Measurements from ENCODE around the gene CMSS1.

CMSS1 gene

GRCh38 chr3:99834211-99834957, 16.7 kb downstream of the CMSS1 start:
- Histone ChIP-seq H3K27me3 (ENCODE audit: insufficient read depth, poor library complexity, severe bottlenecking) (no peaks in the 10 kb centered on the region), H3K4me3 (replicated peaks; ENCODE audit: insufficient read depth, low read length) (no peak overlapping the region), H3K27ac (replicated peaks) (no peak overlapping the region)
- DNase-seq (ENCODE audit: low read depth in 1 of 2, low spot score in 1 of 2): no peak
- TF ChIP-seq POLR2AphosphoS5 (IDR thresholded peaks at IDR 0.05; ENCODE audit: low read depth) (no peak), SPI1 (IDR thresholded peaks at IDR 0.05; ENCODE audit: borderline replicate concordance, low read depth) (no peak), GABPA (IDR thresholded peaks at IDR 0.05; ENCODE audit: low read depth) (no peak), REST (IDR thresholded peaks at IDR 0.05; ENCODE audit: insufficient replicate concordance, low read depth) (no peak)

GRCh38 chr3:99836681-99837080, 19.0 kb downstream of the CMSS1 start:
- Histone ChIP-seq H3K4me3 (replicated peaks; ENCODE audit: insufficient read depth, low read length) (no peak overlapping the region), H3K27me3 (ENCODE audit: insufficient read depth, poor library complexity, severe bottlenecking) (no peaks in the 10 kb centered on the region), H3K27ac (replicated peaks) (no peak overlapping the region)
- no peak for DNase-seq (ENCODE audit: low read depth in 1 of 2, low spot score in 1 of 2)
- no peak for TF ChIP-seq CTCF (IDR thresholded peaks at IDR 0.05; ENCODE audit: insufficient read depth, low read length)
- TF ChIP-seq SPI1 (IDR thresholded peaks at IDR 0.05; ENCODE audit: borderline replicate concordance, low read depth): no peak
- TF ChIP-seq POLR2AphosphoS5 (IDR thresholded peaks at IDR 0.05; ENCODE audit: low read depth): no peak
- TF ChIP-seq GABPA (IDR thresholded peaks at IDR 0.05; ENCODE audit: low read depth): no peak
- no peak for TF ChIP-seq REST (IDR thresholded peaks at IDR 0.05; ENCODE audit: insufficient replicate concordance, low read depth)

- Histone ChIP-seq H3K27ac (replicated peaks) (no peak overlapping the region), H3K4me3 (replicated peaks; ENCODE audit: insufficient read depth, low read length) (no peak overlapping the region), H3K27me3 (ENCODE audit: insufficient read depth, poor library complexity, severe bottlenecking) (no peaks in the 10 kb centered on the region)
- TF ChIP-seq SPI1 (IDR thresholded peaks at IDR 0.05; ENCODE audit: borderline replicate concordance, low read depth) (no peak), GABPA (IDR thresholded peaks at IDR 0.05; ENCODE audit: low read depth) (no peak), CTCF (IDR thresholded peaks at IDR 0.05; ENCODE audit: insufficient read depth, low read length) (no peak), POLR2AphosphoS5 (IDR thresholded peaks at IDR 0.05; ENCODE audit: low read depth) (no peak), REST (IDR thresholded peaks at IDR 0.05; ENCODE audit: insufficient replicate concordance, low read depth) (no peak)
- DNase-seq (ENCODE audit: low read depth in 1 of 2, low spot score in 1 of 2): no peak
Observed at GRCh38 chr3:99837715-99838114, 20.1 kb downstream of the CMSS1 start.
